Glutamatergic neuron (in vitro differentiated cells): ENCODE data around the gene PLSCR1. TPM values are rescaled to one million over a fixed set of nuclear protein-coding genes. Genes with fewer than 3 reads are reported as not detected.
"Not testable (repeated sequence)": the region's sequence is repeated elsewhere in the genome, so short reads cannot be mapped to it uniquely, and the experiment has no call there.

Experiments used
- DNase-seq: peaks from one replicate; pipeline ENCODE4 v3.0.0; 2022
- H3K27ac Mint-ChIP-seq: one replicate; pipeline ENCODE4 v1.8.0; 2020; ENCODE audit warnings: mild to moderate bottlenecking, mixed read lengths, inconsistent platforms; ENCODE audit not compliant: unreplicated experiment
- H3K27me3 Mint-ChIP-seq: one replicate; pipeline ENCODE4 v1.8.0; 2020; ENCODE audit warnings: mild to moderate bottlenecking, moderate library complexity, mixed read lengths, inconsistent platforms; ENCODE audit not compliant: unreplicated experiment
- H3K36me3 Mint-ChIP-seq: one replicate; pipeline ENCODE4 v1.8.0; 2020; ENCODE audit warnings: mild to moderate bottlenecking, mixed read lengths, inconsistent platforms; ENCODE audit not compliant: unreplicated experiment
- H3K4me1 Mint-ChIP-seq: one replicate; pipeline ENCODE4 v1.8.0; 2020; ENCODE audit warnings: mild to moderate bottlenecking, low read depth, mixed read lengths, inconsistent platforms; ENCODE audit not compliant: unreplicated experiment
- H3K4me3 Mint-ChIP-seq: one replicate; pipeline ENCODE4 v1.8.0; 2020; ENCODE audit warnings: mild to moderate bottlenecking, mixed read lengths, inconsistent platforms; ENCODE audit not compliant: unreplicated experiment
- H3K9me3 Mint-ChIP-seq: one replicate; pipeline ENCODE4 v1.8.0; 2020; ENCODE audit warnings: mild to moderate bottlenecking, moderate library complexity, mixed read lengths, inconsistent platforms; ENCODE audit not compliant: unreplicated experiment
- CTCF ChIP-seq: fragments of 200-600 bp; sonication (generic); IDR thresholded peaks from one replicate; pipeline ENCODE4 v1.5.0; 2021; ENCODE audit not compliant: partially characterized antibody, unreplicated experiment
- total RNA-seq: library from RNA; stranded (reverse); fragmentation: NEBNext Ultra II Directional; extraction: Animal tissue kit (Norgen Biotek cat#: 25700); gene quantifications from one replicate; pipeline ENCODE4 v1.2.1, GENCODE V29; 2021; ENCODE audit not compliant: unreplicated experiment

The PLSCR1 gene
- total RNA-seq, 1 donor from 2014 or later = 4.1 TPM

- H3K4me1 Mint-ChIP-seq = peaks cover 4% of the 10 kb centered on the region
- no peaks in the 10 kb centered on the region for H3K9me3 Mint-ChIP-seq
- H3K4me3 Mint-ChIP-seq = no peak overlapping the region
- H3K27me3 Mint-ChIP-seq = peaks cover 2% of the 10 kb centered on the region
- no peak for DNase-seq
- no peak for TF ChIP-seq CTCF
- H3K36me3 Mint-ChIP-seq = no peaks in the 10 kb centered on the region
- no peak overlapping the region for H3K27ac Mint-ChIP-seq
These were observed 12.0 kb downstream of the PLSCR1 start for GRCh38 chr3:146532406-146532805.

DNA sequence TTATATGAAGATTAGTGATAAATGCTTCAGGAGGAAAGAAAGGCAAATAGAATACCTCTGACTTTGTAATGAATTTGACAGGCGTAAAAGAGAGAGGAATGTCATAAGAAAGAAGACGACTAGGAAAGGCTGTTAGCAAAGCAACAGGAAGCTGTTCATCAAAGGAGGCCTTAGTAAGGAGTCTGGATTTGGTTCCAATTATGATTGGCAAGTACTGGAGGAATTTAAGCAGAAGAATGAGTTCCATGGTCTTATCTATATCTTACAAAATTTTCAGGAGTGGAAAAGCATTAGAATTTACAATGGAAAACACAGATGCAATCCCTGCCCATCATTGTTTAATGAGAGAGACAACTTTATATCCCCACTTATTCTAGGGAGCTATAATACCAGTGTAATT, 13.8 kb downstream of the PLSCR1 start:
- Mint-ChIP-seq H3K4me1 (peaks cover 4% of the 10 kb centered on the region), H3K27me3 (no peaks in the 10 kb centered on the region), H3K4me3 (no peak overlapping the region), H3K9me3 (no peaks in the 10 kb centered on the region), H3K27ac (no peak overlapping the region), H3K36me3 (no peaks in the 10 kb centered on the region)
- no peak for DNase-seq
- no peak for TF ChIP-seq CTCF

DNA sequence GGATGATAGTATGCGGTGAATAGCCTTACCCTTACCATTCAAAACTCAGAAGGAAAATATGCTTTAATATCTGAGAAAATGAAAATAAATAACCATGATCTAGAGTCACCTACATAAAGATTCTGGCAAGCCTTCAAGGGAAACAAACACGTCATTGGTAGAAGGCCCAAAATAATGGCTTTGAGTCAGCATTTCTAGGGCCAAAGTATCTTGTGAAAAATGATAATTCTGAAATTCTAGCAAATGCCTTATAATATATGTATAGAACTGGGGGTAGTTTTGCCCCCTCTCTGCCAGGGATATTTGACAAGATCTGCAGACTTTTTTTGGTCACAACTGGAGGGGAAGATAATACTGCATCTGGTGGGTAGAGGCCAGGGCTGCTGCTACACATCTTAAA, 15.4 kb downstream of the PLSCR1 start:
- Mint-ChIP-seq H3K27me3 (no peaks in the 10 kb centered on the region), H3K4me3 (no peak overlapping the region), H3K4me1 (no peaks in the 10 kb centered on the region), H3K9me3 (no peaks in the 10 kb centered on the region), H3K27ac (no peak overlapping the region), H3K36me3 (no peaks in the 10 kb centered on the region)
- DNase-seq = no peak
- no peak for TF ChIP-seq CTCF

DNA sequence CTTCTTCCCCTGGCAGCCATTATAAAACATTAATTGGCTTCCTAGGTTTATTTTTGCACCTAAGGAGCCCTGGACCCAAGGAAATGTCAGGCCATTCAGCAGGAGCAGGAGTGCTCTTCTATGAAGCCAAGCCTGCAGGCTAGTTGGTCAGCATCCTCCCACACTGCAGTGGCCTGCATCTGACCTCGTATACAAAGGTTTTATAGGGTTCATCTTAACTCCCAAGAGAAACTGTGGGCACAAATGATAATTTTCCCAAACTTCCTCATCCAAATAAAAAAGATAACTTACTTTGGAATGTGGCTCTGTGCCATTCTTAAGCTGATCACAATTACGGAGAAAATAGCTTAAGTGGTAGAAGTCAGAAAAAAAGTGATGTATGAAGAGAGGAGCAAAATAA, 19.4 kb downstream of the PLSCR1 start:
- DNase-seq = no peak
- H3K27ac Mint-ChIP-seq = no peak overlapping the region
- H3K27me3 Mint-ChIP-seq = no peaks in the 10 kb centered on the region
- no peaks in the 10 kb centered on the region for H3K36me3 Mint-ChIP-seq
- H3K9me3 Mint-ChIP-seq = peaks cover 1% of the 10 kb centered on the region
- H3K4me3 Mint-ChIP-seq = no peak overlapping the region
- no peak for TF ChIP-seq CTCF
- peaks cover 19% of the 10 kb centered on the region for H3K4me1 Mint-ChIP-seq

DNA sequence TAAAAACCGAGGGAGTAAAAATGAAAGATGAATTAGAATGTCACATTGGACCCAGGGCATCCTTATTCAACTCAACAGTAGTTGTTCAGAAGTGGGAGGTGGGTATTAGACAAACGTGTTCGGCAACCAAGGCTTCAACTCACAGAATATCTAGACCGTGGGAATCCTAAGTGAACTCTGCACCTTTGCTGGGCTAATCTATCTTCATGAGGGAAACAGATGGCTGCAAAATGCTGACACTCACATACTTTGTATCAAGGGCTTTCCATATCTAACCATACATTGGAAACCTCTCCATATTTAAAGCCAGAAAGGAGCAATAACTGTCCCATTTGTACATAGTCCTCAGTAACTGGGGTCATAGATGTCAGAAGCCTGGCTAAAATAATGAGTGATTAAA, 20.9 kb downstream of the PLSCR1 start:
- TF ChIP-seq CTCF = no peak
- peak overlapping the region; percentile 16 for H3K27ac Mint-ChIP-seq
- peaks cover 1% of the 10 kb centered on the region for H3K9me3 Mint-ChIP-seq
- H3K36me3 Mint-ChIP-seq = no peaks in the 10 kb centered on the region
- peaks cover 19% of the 10 kb centered on the region for H3K4me1 Mint-ChIP-seq
- H3K27me3 Mint-ChIP-seq = no peaks in the 10 kb centered on the region
- no peak overlapping the region for H3K4me3 Mint-ChIP-seq
- DNase-seq = no peak

DNA sequence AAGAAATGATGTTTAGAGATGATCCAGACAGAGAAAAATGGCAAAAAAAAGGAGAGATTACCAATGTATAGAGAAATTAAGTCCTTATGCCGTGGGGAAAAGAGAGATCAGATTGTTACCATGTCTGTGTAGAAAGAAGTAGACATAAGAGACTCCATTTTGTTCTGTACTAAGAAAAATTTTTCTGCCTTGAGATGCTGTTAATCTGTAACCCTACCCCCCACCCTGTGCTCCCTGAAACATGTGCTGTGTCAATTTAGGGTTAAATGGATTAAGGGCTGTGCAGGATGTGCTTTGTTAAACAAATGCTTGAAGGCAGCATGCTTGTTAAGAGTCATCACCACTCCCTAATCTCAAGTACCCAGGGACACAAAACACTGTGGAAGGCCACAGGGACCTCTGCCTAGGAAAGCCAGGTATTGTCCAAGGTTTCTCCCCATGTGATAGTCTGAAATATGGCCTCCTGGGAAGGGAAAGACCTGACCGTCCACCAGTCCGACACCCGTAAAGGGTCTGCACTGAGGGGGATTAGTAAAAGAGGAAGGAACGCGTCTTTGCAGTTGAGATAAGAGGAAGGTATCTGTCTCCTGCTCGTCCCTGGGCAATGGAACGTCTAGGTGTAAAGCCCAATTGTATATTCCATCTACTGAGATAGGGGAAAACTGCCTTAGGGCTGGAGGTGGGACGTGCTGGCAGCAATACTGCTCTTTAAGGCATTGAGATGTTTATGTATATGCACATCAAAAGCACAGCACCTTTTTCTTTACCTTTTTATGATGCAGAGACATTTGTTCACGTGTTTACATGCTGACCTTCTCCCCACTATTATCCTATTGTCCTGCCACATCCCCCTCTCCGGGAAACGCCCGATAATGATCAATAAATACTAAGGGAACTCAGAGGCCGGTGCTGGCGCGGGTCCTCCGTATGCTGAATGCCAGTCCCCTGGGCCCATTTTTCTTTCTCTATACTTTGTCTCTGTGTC, 21.9 kb downstream of the PLSCR1 start:
- H3K4me1 Mint-ChIP-seq = peaks cover 19% of the 10 kb centered on the region
- peak overlapping the region; percentile 36 for H3K4me3 Mint-ChIP-seq
- H3K27ac Mint-ChIP-seq = peak overlapping the region; percentile 88
- not testable (repeated sequence) for H3K27me3 Mint-ChIP-seq, H3K9me3 Mint-ChIP-seq, H3K36me3 Mint-ChIP-seq
- DNase-seq = peak; percentile 24
